ENCODE data around the gene FPR1. TPM values are rescaled to one million over a fixed set of nuclear protein-coding genes. Genes with fewer than 3 reads are reported as not detected.
"Not testable (repeated sequence)": the region's sequence is repeated elsewhere in the genome, so short reads cannot be mapped to it uniquely, and the experiment has no call there.

FPR1 gene
- polyA plus RNA-seq, 6 donors from 2014 or later = 0.18 to 6.3 (median 1.2) TPM

GRCh38 chr19:51740356-51740755 is 11.3 kb downstream of the FPR1 start:
- DNase-seq = no peak
- Mint-ChIP-seq H3K27ac (no peak overlapping the region), H3K36me3 (no peaks in the 10 kb centered on the region), H3K4me1 (no peaks in the 10 kb centered on the region), H3K4me3 (no peak overlapping the region), H3K9me3 (no peaks in the 10 kb centered on the region), H3K27me3 (peaks cover 27 to 52% (median 32%) of the 10 kb centered on the region in 3 donors)
- ATAC-seq (ENCODE audit: low read depth in 2 of 2) = no peak

GRCh38 chr19:51739466-51740213 is 12.0 kb downstream of the FPR1 start:
- Mint-ChIP-seq H3K4me1 (no peaks in the 10 kb centered on the region), H3K9me3 (no peaks in the 10 kb centered on the region), H3K4me3 (no peak overlapping the region), H3K27me3 (peaks cover 31 to 52% (median 38%) of the 10 kb centered on the region in 3 donors), H3K27ac (no peak overlapping the region), H3K36me3 (no peaks in the 10 kb centered on the region)
- ATAC-seq (ENCODE audit: low read depth in 2 of 2) (no peak), DNase-seq (no peak)

DNA sequence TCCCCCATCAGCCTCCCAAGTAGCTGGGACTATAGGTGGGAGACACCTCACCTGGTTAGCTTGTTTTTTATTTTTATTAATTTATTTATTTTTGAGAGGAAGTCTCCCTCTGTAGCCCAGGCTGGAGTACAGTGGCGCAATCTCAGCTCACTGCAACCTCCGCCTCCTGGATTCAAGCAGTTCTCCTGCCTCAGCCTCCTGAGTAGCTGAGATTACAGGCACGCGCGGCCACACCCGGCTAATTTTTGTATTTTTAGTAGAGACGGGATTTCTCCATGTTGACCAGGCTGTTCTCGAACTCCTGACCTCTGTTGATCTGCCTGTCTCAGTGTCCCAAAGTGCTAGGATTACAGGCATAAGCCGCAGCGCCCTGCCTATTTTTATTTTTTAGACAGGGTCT is 13.2 kb downstream of the FPR1 start:
- ATAC-seq (ENCODE audit: low read depth in 2 of 2); H3K36me3 Mint-ChIP-seq; H3K9me3 Mint-ChIP-seq; H3K27ac Mint-ChIP-seq; H3K4me1 Mint-ChIP-seq; H3K4me3 Mint-ChIP-seq; DNase-seq: not testable (repeated sequence)
- H3K27me3 Mint-ChIP-seq = peaks cover 36 to 47% (median 38%) of the 10 kb centered on the region in 3 donors

DNA sequence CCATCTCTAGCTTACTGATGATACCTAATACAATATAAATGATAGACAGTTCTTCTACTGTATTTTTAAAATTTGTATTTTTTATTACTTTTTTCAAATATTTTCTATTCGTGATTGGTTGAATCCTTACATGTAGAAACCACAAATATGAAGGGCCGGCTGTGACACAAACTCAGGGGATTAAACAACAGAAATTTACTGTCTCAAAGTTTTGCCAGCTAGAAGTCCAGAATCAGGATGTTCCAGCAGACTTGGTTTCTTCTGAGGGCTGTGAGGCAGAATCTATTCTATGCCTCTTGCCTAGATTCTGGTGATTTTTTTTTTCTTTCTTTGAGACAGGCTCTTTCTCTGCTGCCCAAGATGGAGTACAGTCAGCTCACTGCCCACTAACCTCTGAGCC is 13.8 kb downstream of the FPR1 start:
- DNase-seq (no peak), ATAC-seq (ENCODE audit: low read depth in 2 of 2) (no peak)
- Mint-ChIP-seq H3K27me3 (peaks cover 34 to 41% (median 39%) of the 10 kb centered on the region in 3 donors), H3K4me3 (no peak overlapping the region), H3K27ac (no peak overlapping the region), H3K9me3 (no peaks in the 10 kb centered on the region), H3K36me3 (no peaks in the 10 kb centered on the region), H3K4me1 (no peaks in the 10 kb centered on the region)

DNA sequence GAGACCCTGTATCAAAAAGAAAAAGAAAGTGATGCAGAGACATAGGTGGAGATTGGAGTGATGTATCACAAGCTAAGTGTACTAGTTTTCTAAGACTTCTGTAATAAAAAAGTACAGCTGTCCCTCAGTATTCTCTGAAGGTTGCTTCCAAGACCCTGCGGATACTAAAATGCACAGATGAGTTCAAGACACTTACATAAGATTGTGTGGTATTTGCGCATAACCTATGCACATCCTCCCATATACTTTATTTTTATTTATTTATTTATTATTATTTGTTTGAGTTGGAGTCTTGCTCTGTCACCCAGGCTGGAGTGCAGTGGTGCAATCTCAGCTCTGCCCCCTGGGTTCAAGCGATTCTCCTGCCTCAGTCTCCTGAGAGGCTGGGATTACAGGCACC is 14.3 kb downstream of the FPR1 start:
- H3K27ac Mint-ChIP-seq = no peak overlapping the region
- H3K4me3 Mint-ChIP-seq = no peak overlapping the region
- no peak for DNase-seq
- H3K9me3 Mint-ChIP-seq = peaks cover 0 to 3% (median under 1%) of the 10 kb centered on the region in 7 donors
- H3K36me3 Mint-ChIP-seq = no peaks in the 10 kb centered on the region
- H3K4me1 Mint-ChIP-seq = no peaks in the 10 kb centered on the region
- H3K27me3 Mint-ChIP-seq = peaks cover 31 to 39% (median 35%) of the 10 kb centered on the region in 3 donors
- ATAC-seq (ENCODE audit: low read depth in 2 of 2) = no peak

GRCh38 chr19:51735759-51736449 is 15.8 kb downstream of the FPR1 start:
- Mint-ChIP-seq H3K27me3 (peaks cover 43 to 45% (median 43%) of the 10 kb centered on the region in 3 donors), H3K4me1 (no peaks in the 10 kb centered on the region), H3K36me3 (peaks cover 0 to 9% of the 10 kb centered on the region in 2 donors), H3K27ac (no peak overlapping the region), H3K4me3 (no peak overlapping the region), H3K9me3 (peaks cover 4 to 15% (median 9%) of the 10 kb centered on the region in 7 donors)
- ATAC-seq (ENCODE audit: low read depth in 2 of 2) (no peak), DNase-seq (no peak)

- Mint-ChIP-seq H3K9me3 (peaks cover 6 to 21% (median 17%) of the 10 kb centered on the region in 7 donors), H3K36me3 (peaks cover 0 to 25% of the 10 kb centered on the region in 2 donors)
These were observed 17.7 kb downstream of the FPR1 start for GRCh38 chr19:51733742-51734522.

GRCh38 chr19:51729781-51730180 is 21.9 kb downstream of the FPR1 start:
- Mint-ChIP-seq H3K27ac (no peak overlapping the region), H3K4me1 (peaks cover 0 to 4% (median 0%) of the 10 kb centered on the region in 3 donors), H3K36me3 (peaks cover 4 to 40% of the 10 kb centered on the region in 2 donors), H3K9me3 (peaks cover 9 to 30% (median 22%) of the 10 kb centered on the region in 7 donors), H3K4me3 (no peak overlapping the region), H3K27me3 (peaks cover 44 to 63% (median 51%) of the 10 kb centered on the region in 3 donors)
- ATAC-seq (ENCODE audit: low read depth in 2 of 2) = no peak
- no peak for DNase-seq

More at GRCh38 chr19:51733742-51734522, 17.7 kb downstream of the FPR1 start:
- peaks cover 37 to 49% (median 38%) of the 10 kb centered on the region in 3 donors for H3K27me3 Mint-ChIP-seq
- ATAC-seq (ENCODE audit: low read depth in 2 of 2) (no peak), DNase-seq (no peak)
- no peak overlapping the region for H3K4me3 Mint-ChIP-seq
- no peaks in the 10 kb centered on the region for H3K4me1 Mint-ChIP-seq
- no peak overlapping the region for H3K27ac Mint-ChIP-seq

- H3K4me1 Mint-ChIP-seq = peaks cover 0 to 11% (median 6%) of the 10 kb centered on the region in 3 donors
- H3K27me3 Mint-ChIP-seq = peaks cover 40 to 81% (median 73%) of the 10 kb centered on the region in 3 donors
- H3K9me3 Mint-ChIP-seq = peaks cover 12 to 34% (median 25%) of the 10 kb centered on the region in 7 donors
- peaks cover 4 to 47% of the 10 kb centered on the region in 2 donors for H3K36me3 Mint-ChIP-seq
- no peak overlapping the region for H3K27ac Mint-ChIP-seq
- DNase-seq = no peak
- ATAC-seq (ENCODE audit: low read depth in 2 of 2) = no peak
- no peak overlapping the region for H3K4me3 Mint-ChIP-seq
These were observed 24.3 kb downstream of the FPR1 start for GRCh38 chr19:51727349-51727880.

GRCh38 chr19:51726049-51726448 is 25.6 kb downstream of the FPR1 start:
- Mint-ChIP-seq H3K4me1 (peaks cover 0 to 11% (median 6%) of the 10 kb centered on the region in 3 donors), H3K4me3 (no peak overlapping the region), H3K9me3 (peaks cover 8 to 28% (median 18%) of the 10 kb centered on the region in 7 donors), H3K36me3 (peaks cover 4 to 40% of the 10 kb centered on the region in 2 donors), H3K27me3 (peaks cover 38 to 74% (median 70%) of the 10 kb centered on the region in 3 donors), H3K27ac (no peak overlapping the region)
- DNase-seq (no peak), ATAC-seq (ENCODE audit: low read depth in 2 of 2) (no peak)

- DNase-seq (no peak), ATAC-seq (ENCODE audit: low read depth in 2 of 2) (no peak)
- peaks cover 4 to 27% of the 10 kb centered on the region in 2 donors for H3K36me3 Mint-ChIP-seq
- peaks cover 44 to 83% (median 78%) of the 10 kb centered on the region in 3 donors for H3K27me3 Mint-ChIP-seq
- H3K9me3 Mint-ChIP-seq = peaks cover 6 to 19% (median 10%) of the 10 kb centered on the region in 7 donors
- H3K4me3 Mint-ChIP-seq = no peak overlapping the region
- H3K27ac Mint-ChIP-seq = no peak overlapping the region
- H3K4me1 Mint-ChIP-seq = peaks cover 5 to 15% (median 9%) of the 10 kb centered on the region in 3 donors
These were observed 27.1 kb downstream of the FPR1 start for GRCh38 chr19:51724543-51724942.

DNA sequence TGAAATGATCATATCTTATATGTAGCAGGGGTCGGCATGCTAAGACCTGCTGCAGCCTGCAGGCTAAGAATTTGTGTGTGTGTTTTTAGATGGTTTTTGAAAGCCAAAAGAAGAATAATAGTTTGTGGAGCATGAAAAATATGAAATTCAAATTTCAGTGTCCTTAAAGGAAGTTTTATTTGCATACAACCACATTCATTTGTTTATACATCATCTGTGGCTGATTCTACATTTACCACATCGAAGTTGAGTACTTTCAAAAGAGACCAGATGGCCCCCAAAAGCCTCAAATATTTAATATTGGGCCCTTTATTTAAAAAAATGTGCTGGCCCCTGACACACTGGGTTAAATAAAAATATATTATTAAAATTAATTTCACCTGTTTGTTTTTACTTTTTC is 29.2 kb downstream of the FPR1 start:
- DNase-seq = no peak
- no peak for ATAC-seq (ENCODE audit: low read depth in 2 of 2)

GRCh38 chr19:51721905-51722304 is 29.8 kb downstream of the FPR1 start:
- Mint-ChIP-seq H3K36me3 (peaks cover 4 to 27% of the 10 kb centered on the region in 2 donors), H3K27ac (no peak overlapping the region), H3K27me3 (peaks cover 44 to 76% (median 74%) of the 10 kb centered on the region in 3 donors), H3K9me3 (peaks cover 3 to 15% (median 8%) of the 10 kb centered on the region in 7 donors), H3K4me3 (no peak overlapping the region), H3K4me1 (peaks cover 5 to 19% (median 9%) of the 10 kb centered on the region in 3 donors)
- DNase-seq (no peak), ATAC-seq (ENCODE audit: low read depth in 2 of 2) (no peak)

More for the DNA sequence above, 29.2 kb downstream of the FPR1 start:
- peaks cover 5 to 19% (median 9%) of the 10 kb centered on the region in 3 donors for H3K4me1 Mint-ChIP-seq
- H3K9me3 Mint-ChIP-seq = peaks cover 3 to 15% (median 10%) of the 10 kb centered on the region in 7 donors
- H3K27me3 Mint-ChIP-seq = peaks cover 45 to 79% (median 77%) of the 10 kb centered on the region in 3 donors
- no peak overlapping the region for H3K4me3 Mint-ChIP-seq
- H3K27ac Mint-ChIP-seq = no peak overlapping the region
- peaks cover 4 to 27% of the 10 kb centered on the region in 2 donors for H3K36me3 Mint-ChIP-seq

Measured in naive B cell (primary cell).